Transverse colon (tissue), 4 donors: ENCODE measurements around the gene PAQR6. TPM values are rescaled to one million over a fixed set of nuclear protein-coding genes. Genes with fewer than 3 reads are reported as not detected.
A peak's percentile ranks its signal among the peaks of the same experiment; 100 is the strongest.
"Not testable (repeated sequence)": the region's sequence is repeated elsewhere in the genome, so short reads cannot be mapped to it uniquely, and the experiment has no call there.

ENCODE experiments used
- DNase-seq: peaks from one replicate; pipeline ENCODE4 v3.0.0-alpha.2; 2019
- H3K27ac ChIP-seq, 4 donors: fragments of 200-600 bp; sonication (generic); 2 replicates each; pipeline ENCODE4 v1.5.1; 2016 to 2018; ENCODE audit warnings: inconsistent platforms in 4 of 4
- H3K27me3 ChIP-seq: fragments of 200-600 bp; sonication (generic); 2 replicates; pipeline ENCODE4 v1.5.1; 2017; ENCODE audit warnings: inconsistent platforms
- H3K36me3 ChIP-seq, 4 donors: fragments of 200-600 bp; sonication (generic); 2 replicates each; pipeline ENCODE4 v1.5.1; 2017 to 2019; ENCODE audit warnings: inconsistent platforms in 4 of 4
- H3K4me1 ChIP-seq, 4 donors: fragments of 200-600 bp; sonication (generic); 2 replicates each; pipeline ENCODE4 v1.5.1; 2017 to 2020; ENCODE audit warnings: inconsistent platforms in 4 of 4
- H3K4me3 ChIP-seq, 4 donors: fragments of 200-600 bp; sonication (generic); 1 replicate in 1 of 4; 2 replicates in 3 of 4; pipeline versions ENCODE4 v1.5.1 to v1.6.1; 2017 to 2019; ENCODE audit warnings: inconsistent platforms in 4 of 4
- H3K9me3 ChIP-seq, 2 donors: fragments of 200-600 bp; sonication (generic); 2 replicates each; pipeline ENCODE4 v1.5.1; 2017 to 2019; ENCODE audit warnings: inconsistent platforms in 2 of 2
- CTCF ChIP-seq, 5 experiments: fragments of 200-600 bp in 3 of 5; fragments of 450-650 bp in 2 of 5; sonication (generic) in 3 of 5; IDR thresholded peaks; 1 replicate in 2 of 5; 2 replicates in 3 of 5; pipeline ENCODE4 v1.5.1; 2016 to 2017; ENCODE audit warnings: antibody characterized with exemption in 5 of 5, inconsistent platforms in 3 of 5, mild to moderate bottlenecking in 2 of 5, moderate library complexity in 1 of 5
- EP300 ChIP-seq: sonication (generic); formaldehyde crosslinking; IDR thresholded peaks from one replicate; pipeline ENCODE4 v1.6.1; 2017; ENCODE audit warnings: antibody characterized with exemption, low read depth
- POLR2A ChIP-seq: fragments of 450-650 bp; IDR thresholded peaks from one replicate; pipeline ENCODE4 v1.6.1; 2016; ENCODE audit warnings: antibody characterized with exemption, mild to moderate bottlenecking, moderate library complexity
- POLR2AphosphoS5 ChIP-seq, 3 donors: sonication (generic); formaldehyde crosslinking; IDR thresholded peaks; one replicate each; pipeline ENCODE4 v1.6.1; 2016; ENCODE audit warnings: antibody characterized with exemption in 3 of 3
- WGBS, 2 donors: methylation state at CpG; one replicate each; pipeline ENCODE4 v1.1.5; 2018; ENCODE audit warnings: low coverage in 1 of 2; 5-methylcytosine and 5-hydroxymethylcytosine counted together
- in situ Hi-C, 4 donors: fragments of 200-750 bp; cut with MboI; loops; one replicate each; pipeline versions ENCODE4 v1.15.0 to v1.15.1; 2017; ENCODE audit warnings: low sequenced_read_pairs in 3 of 4, low pct_ligation_motif_present in 1 of 4, low pct_unique_long_range_greater_than_20kb in 1 of 4
- intact Hi-C: fragments of 100-400 bp; cut with DNase I; formaldehyde crosslinking; loops from one replicate; pipeline ENCODE4 v1.15.1; 2023; ENCODE audit warnings: low total_unique reads
- total RNA-seq, 4 donors: library from RNA; depleted of rRNA; stranded (reverse); fragments of >200 nt; gene quantifications; one replicate each; pipeline ENCODE4 v1.1.0, GENCODE V29; 2016

The PAQR6 gene
- total RNA-seq, 4 donors from 2014 or later, result 1.7 to 3.1 TPM; not detected in 2

GRCh38 chr1:156220226-156220625 is 27.6 kb downstream of the PAQR6 start:
- H3K4me3 ChIP-seq, result no peak overlapping the region
- peaks cover 0 to 25% (median 4%) of the 10 kb centered on the region in 4 donors for H3K36me3 ChIP-seq
- H3K27me3 ChIP-seq, result no peaks in the 10 kb centered on the region
- intact Hi-C loops (no loop called here), in situ Hi-C loops (loop anchor here in 3 of 4 donors (5.0 to 25.0 kb wide), 4 partner anchors 73 to 133 kb away; partner anchors contain the start of gene MEX3A (in 1 of the 3))
- DNase-seq, result no peak
- 93 to 97% methylated on average over 5 to 9 of the region's 9 CpGs for WGBS, 2 donors
- no peaks in the 10 kb centered on the region for H3K9me3 ChIP-seq
- peaks cover 2 to 13% (median 8%) of the 10 kb centered on the region in 4 donors for H3K4me1 ChIP-seq
- no peak for TF ChIP-seq EP300
- TF ChIP-seq CTCF (IDR thresholded peaks at IDR 0.05), result no peak
- TF ChIP-seq POLR2A, result no peak
- no peak for TF ChIP-seq POLR2AphosphoS5 (IDR thresholded peaks at IDR 0.05)
- no peak overlapping the region for H3K27ac ChIP-seq

GRCh38 chr1:156217871-156218270 is 30.0 kb downstream of the PAQR6 start:
- H3K9me3 ChIP-seq, result no peaks in the 10 kb centered on the region
- TF ChIP-seq POLR2AphosphoS5 (IDR thresholded peaks at IDR 0.05) (no peak), EP300 (no peak), CTCF (IDR thresholded peaks at IDR 0.05) (no peak)
- H3K27me3 ChIP-seq, result no peaks in the 10 kb centered on the region
- H3K36me3 ChIP-seq, result peaks cover 0 to 18% (median 4%) of the 10 kb centered on the region in 4 donors
- DNase-seq, result no peak
- intact Hi-C loops, result no loop called here
- in situ Hi-C loops, result loop anchor here in 1 of 4 donors (25.0 kb wide), 1 partner anchor 131 kb away; the partner anchor contains the start of gene MEX3A
- no peak overlapping the region for H3K4me3 ChIP-seq
- 64 to 67% methylated on average over 1 to 2 of the region's 2 CpGs for WGBS, 2 donors
- H3K4me1 ChIP-seq, result peaks cover 10 to 26% (median 20%) of the 10 kb centered on the region in 4 donors
- peak overlapping the region in 3 of 4 donors; percentile 5 to 29 (median 5) for H3K27ac ChIP-seq

GRCh38 chr1:156216361-156217086 is 31.3 kb downstream of the PAQR6 start:
- DNase-seq, intact Hi-C loops: not testable (repeated sequence)

GRCh38 chr1:156214024-156214748 is 33.7 kb downstream of the PAQR6 start:
- intact Hi-C loops (no loop called here), in situ Hi-C loops (loop anchor here in 1 of 4 donors (25.0 kb wide), 1 partner anchor 127 kb away; the partner anchor contains the start of gene MEX3A)
- Histone ChIP-seq H3K27me3 (no peaks in the 10 kb centered on the region), H3K4me1 (peaks cover 15 to 30% (median 22%) of the 10 kb centered on the region in 4 donors), H3K4me3 (peak overlapping the region in 3 of 4 donors; percentile 41 to 69 (median 69)), H3K27ac (peak overlapping the region; percentile 88 to 96 (median 94)), H3K36me3 (peaks cover 0 to 6% (median 0%) of the 10 kb centered on the region in 4 donors), H3K9me3 (no peaks in the 10 kb centered on the region)
- 0 to 77% methylated on average over 1 to 16 of the region's 16 CpGs for WGBS, 2 donors
- no peak for DNase-seq
- TF ChIP-seq POLR2A (no peak), CTCF (IDR thresholded peaks at IDR 0.05) (no peak), EP300 (no peak), POLR2AphosphoS5 (IDR thresholded peaks at IDR 0.05) (no peak)

More at GRCh38 chr1:156216361-156217086, 31.3 kb downstream of the PAQR6 start:
- not testable (repeated sequence) for H3K9me3 ChIP-seq, H3K27ac ChIP-seq, H3K4me3 ChIP-seq, H3K36me3 ChIP-seq, H3K27me3 ChIP-seq
- peaks cover 15 to 30% (median 22%) of the 10 kb centered on the region in 4 donors for H3K4me1 ChIP-seq
- in situ Hi-C loops, result loop anchor here in 1 of 4 donors (25.0 kb wide), 1 partner anchor 129 kb away; the partner anchor contains the start of gene MEX3A
- 97 to 98% methylated on average over 18 to 55 of the region's 55 CpGs for WGBS, 2 donors
